ENCODE results near the gene ATRAID.

DNA sequence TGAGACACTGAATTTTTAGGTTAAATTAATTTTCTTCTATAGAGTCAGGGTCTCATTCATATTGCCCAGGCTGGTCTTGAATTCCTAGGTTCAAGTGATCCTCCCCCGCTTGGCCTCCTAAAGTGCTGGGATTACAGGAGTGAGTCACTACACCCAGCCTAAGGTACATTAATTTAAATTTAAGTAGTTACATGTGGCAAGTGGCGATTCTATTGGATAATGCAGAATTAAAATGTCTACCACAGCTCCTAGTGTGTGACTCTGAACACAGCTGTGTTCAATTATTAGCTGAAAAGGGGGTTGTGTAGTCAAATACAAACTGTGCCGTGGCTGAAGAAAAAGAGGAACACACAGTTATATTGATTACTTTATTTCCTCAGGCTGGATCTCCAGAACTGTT is 3.1 kb downstream of the ATRAID start:
- TF ChIP-seq, protein P1, sequence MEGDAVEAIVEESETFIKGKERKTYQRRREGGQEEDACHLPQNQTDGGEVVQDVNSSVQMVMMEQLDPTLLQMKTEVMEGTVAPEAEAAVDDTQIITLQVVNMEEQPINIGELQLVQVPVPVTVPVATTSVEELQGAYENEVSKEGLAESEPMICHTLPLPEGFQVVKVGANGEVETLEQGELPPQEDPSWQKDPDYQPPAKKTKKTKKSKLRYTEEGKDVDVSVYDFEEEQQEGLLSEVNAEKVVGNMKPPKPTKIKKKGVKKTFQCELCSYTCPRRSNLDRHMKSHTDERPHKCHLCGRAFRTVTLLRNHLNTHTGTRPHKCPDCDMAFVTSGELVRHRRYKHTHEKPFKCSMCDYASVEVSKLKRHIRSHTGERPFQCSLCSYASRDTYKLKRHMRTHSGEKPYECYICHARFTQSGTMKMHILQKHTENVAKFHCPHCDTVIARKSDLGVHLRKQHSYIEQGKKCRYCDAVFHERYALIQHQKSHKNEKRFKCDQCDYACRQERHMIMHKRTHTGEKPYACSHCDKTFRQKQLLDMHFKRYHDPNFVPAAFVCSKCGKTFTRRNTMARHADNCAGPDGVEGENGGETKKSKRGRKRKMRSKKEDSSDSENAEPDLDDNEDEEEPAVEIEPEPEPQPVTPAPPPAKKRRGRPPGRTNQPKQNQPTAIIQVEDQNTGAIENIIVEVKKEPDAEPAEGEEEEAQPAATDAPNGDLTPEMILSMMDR (IDR thresholded peaks at IDR 0.05) = no peak
- no peak for TF ChIP-seq POLR2A (IDR thresholded peaks at IDR 0.05)
